Tibial nerve (tissue), 4 donors: Measurements from ENCODE around the gene URM1. TPM values are rescaled to one million over a fixed set of nuclear protein-coding genes. Genes with fewer than 3 reads are reported as not detected.

Experiments used
- DNase-seq, 2 donors: peaks; one replicate each; pipeline ENCODE4 v3.0.0-alpha.2; 2019; ENCODE audit warnings: low spot score in 2 of 2
- H3K27ac ChIP-seq, 4 donors: fragments of 200-600 bp; sonication (generic) in 3 of 4; one replicate each; pipeline ENCODE4 v1.5.1; 2017 to 2019; ENCODE audit warnings: mild to moderate bottlenecking in 1 of 4
- H3K27me3 ChIP-seq, 2 donors: fragments of 200-600 bp; sonication (generic) in 1 of 2; one replicate each; pipeline versions ENCODE4 v1.5.1 to v1.6.0; 2017 to 2019
- H3K36me3 ChIP-seq, 3 donors: fragments of 200-600 bp; sonication (generic); one replicate each; pipeline ENCODE4 v1.5.1; 2018 to 2019
- H3K4me1 ChIP-seq, 4 donors: fragments of 200-600 bp; sonication (generic) in 3 of 4; one replicate each; pipeline ENCODE4 v1.5.1; 2017 to 2019
- H3K4me3 ChIP-seq, 4 donors: fragments of 200-600 bp; sonication (generic) in 3 of 4; one replicate each; pipeline ENCODE4 v1.5.1; 2017 to 2019; ENCODE audit warnings: mild to moderate bottlenecking in 1 of 4, moderate library complexity in 1 of 4
- H3K9me3 ChIP-seq, 4 donors: fragments of 200-600 bp; sonication (generic) in 3 of 4; one replicate each; pipeline ENCODE4 v1.5.1; 2017 to 2019
- EP300 ChIP-seq, 2 donors: sonication (generic); formaldehyde crosslinking; IDR thresholded peaks; one replicate each; pipeline ENCODE4 v1.6.1; 2017; ENCODE audit warnings: antibody characterized with exemption in 2 of 2, mild to moderate bottlenecking in 1 of 2
- POLR2A ChIP-seq, 2 donors: fragments of 450-650 bp; IDR thresholded peaks; one replicate each; pipeline ENCODE4 v1.6.1; 2017; ENCODE audit warnings: antibody characterized with exemption in 2 of 2, mild to moderate bottlenecking in 2 of 2, moderate library complexity in 2 of 2
- WGBS, 2 donors: methylation state at CpG; one replicate each; pipeline ENCODE4 v1.1.5; 2018; 5-methylcytosine and 5-hydroxymethylcytosine counted together
- total RNA-seq, 4 donors: library from RNA; depleted of rRNA; stranded (reverse); fragments of >200 nt; gene quantifications; one replicate each; pipeline ENCODE4 v1.1.0, GENCODE V29; 2016
- TF ChIP-seq, protein P1 (sequence below), 5 experiments: fragments of 200-600 bp in 3 of 5; fragments of 450-650 bp in 2 of 5; sonication (generic) in 3 of 5; IDR thresholded peaks; one replicate each; pipeline ENCODE4 v1.5.1; 2016 to 2019; ENCODE audit warnings: antibody characterized with exemption in 5 of 5, mild to moderate bottlenecking in 3 of 5, moderate library complexity in 2 of 5

The URM1 gene
- total RNA-seq, 4 donors from 2014 or later = 18.1 to 25.5 (median 23.2) TPM

DNA sequence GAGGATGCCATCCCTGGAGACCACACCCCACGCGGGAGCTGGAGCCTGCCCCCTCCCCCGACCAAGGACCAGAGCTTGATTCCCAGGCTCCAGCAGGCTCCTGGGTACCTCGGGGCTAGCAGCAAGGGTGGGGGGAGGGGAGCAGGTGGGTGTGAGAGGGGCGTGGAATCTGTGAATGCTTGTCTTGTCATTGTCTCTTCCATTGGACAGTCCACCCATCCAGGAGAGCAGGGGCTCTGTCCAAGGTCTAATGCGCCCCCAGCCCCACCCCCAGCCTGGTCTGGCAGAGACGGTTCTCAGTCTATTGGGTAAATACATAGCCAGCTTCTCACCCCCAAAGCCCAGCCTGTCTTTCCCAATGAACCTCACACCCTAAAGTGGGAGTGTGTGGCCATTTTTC lies 22.8 kb downstream of the URM1 start:
- no peaks in the 10 kb centered on the region for H3K27me3 ChIP-seq
- no peak overlapping the region for H3K4me3 ChIP-seq
- no peak overlapping the region for H3K27ac ChIP-seq
- peaks cover 0 to 52% (median 4%) of the 10 kb centered on the region in 3 donors for H3K36me3 ChIP-seq
- peaks cover 0 to 10% (median 0%) of the 10 kb centered on the region in 4 donors for H3K4me1 ChIP-seq
- no peaks in the 10 kb centered on the region for H3K9me3 ChIP-seq
- WGBS, 2 donors = 30 to 54% methylated on average over 5 to 7 of the region's 7 CpGs
- no peak for DNase-seq
- TF ChIP-seq POLR2A (IDR thresholded peaks at IDR 0.05) = no peak
- TF ChIP-seq, protein P1, sequence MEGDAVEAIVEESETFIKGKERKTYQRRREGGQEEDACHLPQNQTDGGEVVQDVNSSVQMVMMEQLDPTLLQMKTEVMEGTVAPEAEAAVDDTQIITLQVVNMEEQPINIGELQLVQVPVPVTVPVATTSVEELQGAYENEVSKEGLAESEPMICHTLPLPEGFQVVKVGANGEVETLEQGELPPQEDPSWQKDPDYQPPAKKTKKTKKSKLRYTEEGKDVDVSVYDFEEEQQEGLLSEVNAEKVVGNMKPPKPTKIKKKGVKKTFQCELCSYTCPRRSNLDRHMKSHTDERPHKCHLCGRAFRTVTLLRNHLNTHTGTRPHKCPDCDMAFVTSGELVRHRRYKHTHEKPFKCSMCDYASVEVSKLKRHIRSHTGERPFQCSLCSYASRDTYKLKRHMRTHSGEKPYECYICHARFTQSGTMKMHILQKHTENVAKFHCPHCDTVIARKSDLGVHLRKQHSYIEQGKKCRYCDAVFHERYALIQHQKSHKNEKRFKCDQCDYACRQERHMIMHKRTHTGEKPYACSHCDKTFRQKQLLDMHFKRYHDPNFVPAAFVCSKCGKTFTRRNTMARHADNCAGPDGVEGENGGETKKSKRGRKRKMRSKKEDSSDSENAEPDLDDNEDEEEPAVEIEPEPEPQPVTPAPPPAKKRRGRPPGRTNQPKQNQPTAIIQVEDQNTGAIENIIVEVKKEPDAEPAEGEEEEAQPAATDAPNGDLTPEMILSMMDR (IDR thresholded peaks at IDR 0.05) = no peak
- no peak for TF ChIP-seq EP300 (IDR thresholded peaks at IDR 0.05)

DNA sequence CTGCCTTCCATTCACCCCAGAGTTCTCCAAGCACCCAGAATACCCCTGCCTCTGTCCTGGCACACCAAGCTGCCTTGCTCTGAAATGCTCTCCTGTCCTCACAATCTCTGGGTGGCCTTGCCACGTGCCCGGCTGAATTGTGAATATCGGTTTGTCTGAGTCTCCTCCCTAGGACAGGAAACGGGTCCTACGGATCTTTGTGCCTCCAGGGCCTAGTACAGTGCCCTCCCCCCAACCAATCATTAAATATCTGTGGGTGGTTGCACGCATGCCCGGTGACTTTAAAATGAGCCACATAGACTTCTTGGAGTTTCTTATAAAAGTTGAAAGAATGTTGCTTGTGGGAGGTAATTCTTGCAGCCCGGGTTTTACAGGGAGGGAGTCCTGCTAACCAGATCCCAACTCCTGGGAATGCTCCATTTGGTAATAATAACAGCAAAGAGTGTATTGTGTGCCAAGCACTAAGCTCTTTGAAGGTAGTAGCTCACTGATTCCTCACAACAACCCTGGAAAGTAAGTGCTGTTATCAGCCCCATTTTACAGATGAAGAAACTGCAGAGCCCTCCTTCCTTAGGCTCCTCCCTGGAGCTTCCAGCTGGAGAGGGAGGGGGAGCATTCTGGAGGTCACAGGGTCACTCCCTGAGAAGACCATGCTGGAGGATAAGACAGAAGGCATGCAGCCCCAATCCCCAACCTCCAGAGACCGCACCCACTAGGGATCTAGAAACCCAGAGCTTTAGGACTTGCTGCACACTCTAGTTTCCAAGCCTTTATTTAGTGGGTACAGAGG lies 23.4 kb downstream of the URM1 start:
- no peak for DNase-seq
- Histone ChIP-seq H3K4me3 (no peak overlapping the region), H3K9me3 (no peaks in the 10 kb centered on the region), H3K36me3 (peaks cover 0 to 46% (median 0%) of the 10 kb centered on the region in 3 donors), H3K27me3 (no peaks in the 10 kb centered on the region), H3K27ac (no peak overlapping the region), H3K4me1 (peaks cover 0 to 10% (median 0%) of the 10 kb centered on the region in 4 donors)
- 41 to 50% methylated on average over 9 of the region's 9 CpGs for WGBS, 2 donors
- TF ChIP-seq, protein P1 (IDR thresholded peaks at IDR 0.05) = no peak
- TF ChIP-seq POLR2A (IDR thresholded peaks at IDR 0.05) (no peak), EP300 (IDR thresholded peaks at IDR 0.05) (no peak)

DNA sequence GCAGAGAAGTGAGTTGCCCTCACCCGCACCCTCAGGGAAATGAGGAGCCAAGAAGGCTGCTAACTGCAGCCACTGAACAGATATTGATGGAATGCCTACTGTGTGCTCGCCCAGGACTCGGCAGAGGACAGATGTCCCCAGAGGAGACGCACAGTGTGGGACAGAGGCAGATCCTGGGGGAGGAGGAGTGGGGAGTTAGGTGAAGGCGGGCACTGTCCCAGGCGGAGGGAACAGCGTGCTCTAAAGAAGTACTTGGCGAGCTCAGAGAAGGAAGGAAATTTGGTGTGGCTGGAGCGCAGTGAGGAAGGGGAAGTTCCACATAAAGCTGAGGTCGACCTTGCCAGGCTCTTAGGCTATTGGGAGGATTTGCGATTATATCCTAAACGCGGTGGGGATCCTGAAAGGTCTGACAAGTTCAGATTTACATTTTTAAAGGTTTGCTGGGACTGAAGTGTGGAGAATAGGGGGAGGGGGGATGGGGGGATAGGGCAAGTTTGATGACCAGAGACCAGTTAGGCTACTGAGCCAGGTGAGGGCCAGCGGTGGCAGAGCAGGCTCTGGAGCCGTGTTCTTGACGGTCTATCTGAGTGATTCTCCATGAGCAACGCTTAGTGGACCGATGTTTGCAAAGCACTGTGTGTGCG lies 25.9 kb downstream of the URM1 start:
- no peak for DNase-seq
- TF ChIP-seq EP300 (IDR thresholded peaks at IDR 0.05) (no peak), POLR2A (IDR thresholded peaks at IDR 0.05) (no peak)
- TF ChIP-seq, protein P1 (IDR thresholded peaks at IDR 0.05) = no peak
- no peaks in the 10 kb centered on the region for H3K27me3 ChIP-seq
- 7 to 11% methylated on average over 19 of the region's 19 CpGs for WGBS, 2 donors
- H3K27ac ChIP-seq = no peak overlapping the region
- no peaks in the 10 kb centered on the region for H3K9me3 ChIP-seq
- H3K4me3 ChIP-seq = peak overlapping the region in 1 of 4 donors; percentile 11
- H3K36me3 ChIP-seq = peaks cover 0 to 21% (median 0%) of the 10 kb centered on the region in 3 donors
- H3K4me1 ChIP-seq = peaks cover 0 to 10% (median 0%) of the 10 kb centered on the region in 4 donors

DNA sequence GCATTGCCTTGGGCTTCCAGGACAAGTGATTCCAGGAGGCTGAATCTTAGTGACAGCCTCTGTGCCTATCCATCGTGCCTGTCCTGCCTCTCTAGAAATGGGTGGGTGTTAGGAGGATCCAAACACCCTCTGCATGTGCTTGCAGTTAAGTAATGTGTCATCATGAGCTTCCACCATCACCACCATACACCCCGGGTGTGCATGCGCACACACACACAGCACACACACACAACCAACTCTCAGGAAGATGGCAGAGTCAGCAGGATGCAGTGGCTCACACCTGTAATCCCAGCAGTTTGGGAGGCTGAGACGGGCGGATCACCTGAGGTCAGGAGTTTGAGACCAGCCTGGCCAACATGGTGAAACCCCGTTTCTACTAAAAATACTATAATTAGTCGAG lies 26.7 kb downstream of the URM1 start:
- no peak for DNase-seq
- 63 to 66% methylated on average over 7 of the region's 7 CpGs for WGBS, 2 donors
- no peak for TF ChIP-seq POLR2A (IDR thresholded peaks at IDR 0.05)
- TF ChIP-seq EP300 (IDR thresholded peaks at IDR 0.05) = no peak
- TF ChIP-seq, protein P1 (IDR thresholded peaks at IDR 0.05) = no peak
- H3K27me3 ChIP-seq = no peaks in the 10 kb centered on the region
- H3K4me1 ChIP-seq = peaks cover 0 to 10% (median 0%) of the 10 kb centered on the region in 4 donors
- no peak overlapping the region for H3K27ac ChIP-seq
- no peak overlapping the region for H3K4me3 ChIP-seq
- no peaks in the 10 kb centered on the region for H3K9me3 ChIP-seq
- peaks cover 0 to 14% (median 0%) of the 10 kb centered on the region in 3 donors for H3K36me3 ChIP-seq

DNA sequence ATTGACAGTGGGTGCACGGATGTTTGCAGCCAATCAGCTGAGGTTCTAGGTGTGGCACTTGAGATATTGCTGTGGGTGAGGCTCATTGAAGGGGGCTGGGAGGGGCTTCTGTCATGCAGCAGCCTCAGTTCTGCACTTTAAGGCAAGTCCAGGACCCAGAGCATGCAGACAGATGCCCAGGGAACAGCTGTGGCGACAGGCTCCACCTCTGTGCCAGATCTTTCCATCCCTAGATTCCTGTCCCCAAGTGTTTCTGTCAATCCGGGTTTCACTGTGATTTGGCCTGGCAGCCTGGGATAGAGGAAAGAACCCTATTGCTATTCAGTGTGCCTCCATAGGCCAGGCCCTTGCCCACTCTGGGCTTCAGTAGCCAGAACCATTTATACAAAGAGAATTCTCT lies 28.7 kb downstream of the URM1 start:
- H3K27me3 ChIP-seq = no peaks in the 10 kb centered on the region
- no peaks in the 10 kb centered on the region for H3K36me3 ChIP-seq

More for the DNA sequence above, 28.7 kb downstream of the URM1 start:
- DNase-seq = no peak
- peaks cover 0 to 10% (median 0%) of the 10 kb centered on the region in 4 donors for H3K4me1 ChIP-seq
- no peak overlapping the region for H3K27ac ChIP-seq
- H3K4me3 ChIP-seq = no peak overlapping the region
- no peak for TF ChIP-seq POLR2A (IDR thresholded peaks at IDR 0.05)
- TF ChIP-seq, protein P1 (IDR thresholded peaks at IDR 0.05) = no peak
- TF ChIP-seq EP300 (IDR thresholded peaks at IDR 0.05) = no peak
- 77 to 85% methylated on average over 3 of the region's 3 CpGs for WGBS, 2 donors
- no peaks in the 10 kb centered on the region for H3K9me3 ChIP-seq
